Left renal pelvis (tissue), 4 donors: Measurements from ENCODE around the gene CFTR. TPM values are rescaled to one million over a fixed set of nuclear protein-coding genes. Genes with fewer than 3 reads are reported as not detected.
"Not testable (repeated sequence)": the region's sequence is repeated elsewhere in the genome, so short reads cannot be mapped to it uniquely, and the experiment has no call there.

Source experiments
- DNase-seq, 4 donors: peaks; one replicate each; pipeline ENCODE4 v3.0.0-alpha.2; 2013; ENCODE audit warnings: low read depth in 4 of 4, low spot score in 3 of 4
- polyA plus RNA-seq, 4 donors: library from polyadenylated mRNA; unstranded; fragments of 120-200 nt; gene quantifications; one replicate each; pipeline ENCODE4 v1.2.1, GENCODE V29; 2013; ENCODE audit not compliant: insufficient read length in 4 of 4

Gene CFTR
- 1 to 10 TPM in 3 of 4 donors, under 1 TPM in 1; 0.82 to 9.1 (median 4.5) TPM for polyA plus RNA-seq

DNA sequence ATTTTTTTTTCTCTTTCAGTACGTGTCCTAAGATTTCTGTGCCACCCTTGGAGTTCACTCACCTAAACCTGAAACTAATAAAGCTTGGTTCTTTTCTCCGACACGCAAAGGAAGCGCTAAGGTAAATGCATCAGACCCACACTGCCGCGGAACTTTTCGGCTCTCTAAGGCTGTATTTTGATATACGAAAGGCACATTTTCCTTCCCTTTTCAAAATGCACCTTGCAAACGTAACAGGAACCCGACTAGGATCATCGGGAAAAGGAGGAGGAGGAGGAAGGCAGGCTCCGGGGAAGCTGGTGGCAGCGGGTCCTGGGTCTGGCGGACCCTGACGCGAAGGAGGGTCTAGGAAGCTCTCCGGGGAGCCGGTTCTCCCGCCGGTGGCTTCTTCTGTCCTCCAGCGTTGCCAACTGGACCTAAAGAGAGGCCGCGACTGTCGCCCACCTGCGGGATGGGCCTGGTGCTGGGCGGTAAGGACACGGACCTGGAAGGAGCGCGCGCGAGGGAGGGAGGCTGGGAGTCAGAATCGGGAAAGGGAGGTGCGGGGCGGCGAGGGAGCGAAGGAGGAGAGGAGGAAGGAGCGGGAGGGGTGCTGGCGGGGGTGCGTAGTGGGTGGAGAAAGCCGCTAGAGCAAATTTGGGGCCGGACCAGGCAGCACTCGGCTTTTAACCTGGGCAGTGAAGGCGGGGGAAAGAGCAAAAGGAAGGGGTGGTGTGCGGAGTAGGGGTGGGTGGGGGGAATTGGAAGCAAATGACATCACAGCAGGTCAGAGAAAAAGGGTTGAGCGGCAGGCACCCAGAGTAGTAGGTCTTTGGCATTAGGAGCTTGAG is at the start of gene CFTR:
Gene CFTR (plus strand): TSS at position 801 of the 830 bp plus-strand sequence. CDS start 70 bp downstream, outside the sequence.
- no peak for DNase-seq

DNA sequence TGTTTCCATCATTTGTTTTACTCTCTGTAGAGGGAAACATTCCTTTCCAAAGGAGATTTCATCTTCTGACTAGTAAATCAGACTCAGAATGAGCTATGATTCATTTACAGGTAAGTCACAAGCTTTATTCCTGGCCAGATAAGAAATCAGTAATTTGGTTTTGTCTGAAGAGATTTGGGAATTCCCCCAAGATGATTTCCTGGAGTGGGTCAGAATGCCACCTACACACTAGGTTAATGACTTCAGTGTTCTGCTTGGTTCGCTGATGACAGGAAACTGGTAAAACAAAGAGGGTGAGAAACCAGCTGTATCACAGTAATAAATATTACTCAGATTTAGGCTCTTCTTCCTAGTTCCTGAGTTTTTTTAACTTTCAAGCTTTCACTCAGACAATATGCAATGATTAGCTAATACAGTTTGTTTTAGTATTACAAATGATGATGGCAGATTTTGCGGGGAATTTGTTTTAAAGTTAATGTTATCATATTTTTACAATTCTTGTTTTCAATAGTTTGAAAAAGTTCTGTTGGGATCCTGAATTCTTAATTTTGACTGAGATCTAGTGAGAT is 44.3 kb upstream of the CFTR start:
- DNase-seq = no peak

DNA sequence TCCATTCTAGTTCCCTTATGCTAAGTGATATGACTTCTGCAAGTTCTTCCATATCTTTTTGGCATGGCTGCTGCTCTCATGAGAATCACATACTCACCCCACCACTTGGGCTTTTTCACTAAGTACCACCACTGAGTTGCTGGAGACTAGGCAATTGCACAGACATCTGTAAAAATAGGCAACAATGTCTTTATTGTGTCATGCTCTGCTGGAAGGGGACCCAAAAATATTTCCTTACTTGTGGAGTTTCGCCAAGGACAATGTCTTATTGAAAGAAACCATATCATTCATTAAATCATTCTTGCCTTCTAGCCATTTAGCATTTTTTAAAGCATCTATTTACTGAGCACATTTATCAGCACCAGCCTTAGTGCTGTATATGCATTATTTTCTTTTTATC is 35.2 kb upstream of the CFTR start:
- DNase-seq = no peak

DNA sequence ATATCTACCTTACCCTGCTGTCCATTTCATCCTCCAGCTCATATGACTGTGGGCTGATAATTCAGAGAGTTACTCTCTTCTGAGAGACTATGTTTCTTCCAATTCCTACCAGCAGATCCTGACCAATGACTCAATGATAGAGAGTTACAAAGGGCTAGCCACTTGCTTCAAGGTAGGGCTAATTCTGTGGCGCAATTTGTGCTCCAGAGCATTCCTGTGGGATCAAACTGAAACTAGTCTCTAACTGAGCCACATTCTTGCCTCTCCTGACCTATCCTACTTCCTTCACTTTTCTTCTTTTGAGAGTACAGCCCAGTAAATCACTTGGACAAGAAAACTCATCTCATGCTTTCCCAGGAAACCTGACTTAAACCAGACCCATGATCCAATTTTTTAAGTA is 34.6 kb upstream of the CFTR start:
- no peak for DNase-seq

DNA sequence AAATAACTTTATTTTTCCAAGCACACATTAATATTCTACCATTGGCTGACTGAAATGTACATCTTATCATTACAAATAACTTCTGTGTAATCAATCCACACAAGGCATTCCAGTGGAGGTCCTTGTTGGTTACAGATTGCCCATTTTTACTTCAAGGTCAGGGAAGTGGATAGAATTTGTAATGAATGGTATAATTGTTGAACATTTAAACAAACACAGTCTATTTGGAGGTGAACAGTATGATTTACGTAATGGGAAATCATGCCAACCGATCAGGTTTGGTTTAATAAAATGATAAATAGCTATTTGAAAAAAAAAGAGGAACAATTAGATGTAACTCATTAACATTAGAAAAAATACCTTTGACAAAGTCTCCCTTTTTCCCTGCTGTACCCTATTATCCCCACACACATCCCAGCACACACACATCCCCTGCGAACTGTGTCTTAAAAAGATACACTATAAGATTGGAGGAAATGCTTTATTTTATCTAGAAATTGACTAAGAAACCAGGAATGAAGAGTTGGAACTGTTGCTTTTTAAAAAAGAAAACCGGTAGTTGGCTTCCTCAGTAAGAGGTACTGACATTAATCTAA is 33.5 kb upstream of the CFTR start:
- no peak for DNase-seq

DNA sequence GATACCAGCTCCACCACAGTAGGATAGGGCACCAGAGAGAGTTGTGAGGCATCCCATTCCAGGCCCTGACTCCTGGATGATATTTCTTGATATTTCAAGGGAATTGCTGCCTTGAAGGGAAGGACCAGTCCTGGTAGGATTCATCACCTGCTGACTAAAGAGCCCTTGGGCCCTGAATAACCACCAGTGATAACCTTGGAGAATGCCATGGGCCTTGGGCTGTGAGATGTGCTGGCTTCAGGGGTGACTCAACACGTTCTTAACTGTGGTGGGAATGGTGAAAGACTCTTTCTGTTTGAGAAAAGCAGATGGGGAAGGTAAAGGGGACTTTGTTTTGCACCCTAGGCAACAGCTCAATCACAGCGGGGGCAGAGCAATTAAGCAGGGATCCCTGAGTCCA is 31.2 kb upstream of the CFTR start:
- no peak for DNase-seq

DNA sequence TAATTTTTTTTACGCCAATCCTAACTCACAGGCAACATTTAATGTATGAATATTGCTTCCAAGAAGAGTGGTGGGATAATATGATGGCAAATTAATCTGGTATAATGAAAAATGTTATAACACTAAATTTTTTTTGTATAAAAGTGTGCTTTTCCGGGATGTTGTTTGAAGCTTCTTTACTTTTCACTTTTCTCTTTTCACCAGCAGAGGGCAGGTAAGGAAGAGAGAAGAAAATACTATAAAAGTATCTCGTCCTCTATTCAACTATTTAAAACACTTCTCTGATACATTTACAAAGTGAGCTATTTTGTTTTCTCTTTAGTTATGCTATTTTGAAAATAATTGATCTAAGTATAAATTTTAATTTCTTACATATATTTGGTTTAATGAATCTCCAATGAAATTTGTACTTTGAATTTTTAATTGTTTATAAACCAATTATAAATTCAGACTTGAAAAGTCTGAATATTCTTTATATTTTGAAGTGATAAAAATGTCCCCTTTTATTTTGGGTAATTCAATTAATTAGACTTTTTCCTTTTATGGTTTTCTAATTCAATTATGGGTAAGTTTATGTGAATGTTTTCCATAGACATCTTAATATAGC is 20.7 kb upstream of the CFTR start:
- no peak for DNase-seq

DNA sequence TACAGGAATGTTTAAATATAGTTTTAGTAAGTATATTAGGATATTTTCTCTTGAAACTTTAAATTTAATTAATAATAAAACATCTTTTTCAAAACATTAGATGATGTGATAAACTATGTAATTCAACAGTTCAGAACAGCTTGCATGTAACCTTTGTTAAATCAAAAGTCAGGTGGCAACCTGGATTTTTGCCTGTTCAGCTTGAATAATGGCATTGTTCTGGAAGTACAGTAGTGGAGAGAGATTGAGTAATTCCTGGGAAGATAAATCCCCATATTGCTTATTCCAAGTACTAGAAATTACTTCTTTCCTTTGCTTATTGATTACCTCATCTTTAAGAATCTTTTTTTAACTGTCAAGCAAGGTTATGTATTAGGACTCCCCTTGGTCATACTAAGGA is 20.1 kb upstream of the CFTR start:
- no peak for DNase-seq

DNA sequence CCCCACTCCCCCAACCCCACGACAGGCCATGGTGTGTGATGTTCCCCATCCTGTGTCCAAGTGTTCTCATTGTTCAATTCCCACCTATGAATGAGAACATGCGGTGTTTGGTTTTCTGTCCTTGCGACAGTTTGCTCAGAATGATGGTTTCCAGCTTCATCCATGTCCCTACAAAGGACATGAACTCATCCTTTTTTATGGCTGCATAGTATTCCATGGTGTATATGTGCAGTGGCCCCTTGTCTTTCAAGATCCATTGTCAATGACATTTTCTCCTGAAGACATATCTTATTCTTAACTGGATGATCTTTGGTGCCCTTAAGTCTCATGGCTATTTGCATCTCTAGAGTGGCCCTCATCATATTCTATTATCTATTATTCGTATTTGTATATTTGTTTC is 19.0 kb upstream of the CFTR start:
- DNase-seq = not testable (repeated sequence)

DNA sequence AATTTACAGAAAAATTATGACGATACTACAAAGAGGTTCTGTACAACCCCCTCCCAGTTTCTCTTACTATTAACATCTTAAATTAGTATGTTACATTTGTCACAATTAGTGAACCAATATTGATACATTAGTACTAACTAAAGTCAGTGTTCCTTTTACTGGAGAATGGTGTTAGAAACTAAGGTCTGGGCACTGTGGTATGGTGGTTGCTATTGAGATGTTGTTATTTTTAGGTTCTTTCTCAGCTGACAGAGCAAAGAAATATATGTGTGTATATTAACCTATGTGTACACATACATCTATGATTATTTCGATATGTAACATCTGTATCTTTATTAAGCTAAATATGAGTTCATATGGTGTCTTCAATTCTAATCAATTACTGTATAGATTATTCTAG is 11.7 kb upstream of the CFTR start:
- DNase-seq = no peak

DNA sequence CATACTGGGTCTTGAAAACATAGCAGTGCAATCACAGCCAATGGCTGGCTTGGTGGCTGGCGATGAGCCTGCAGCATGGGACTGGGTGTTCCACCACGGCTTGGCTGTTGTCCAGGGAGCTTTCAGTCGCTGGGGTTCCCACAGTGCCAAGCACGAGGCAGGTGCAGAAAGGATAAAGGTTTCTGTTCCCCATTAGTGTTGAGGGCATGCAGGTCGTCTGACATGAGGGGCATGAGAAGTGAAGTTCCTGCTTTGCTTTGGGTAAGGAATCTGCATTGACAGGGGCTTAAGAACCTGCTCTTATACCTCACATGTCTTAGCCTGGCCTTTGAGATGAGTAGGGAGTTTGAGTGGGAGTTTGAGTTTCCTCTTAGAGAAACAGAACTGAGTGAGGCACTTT is 9.0 kb upstream of the CFTR start:
- DNase-seq = no peak

DNA sequence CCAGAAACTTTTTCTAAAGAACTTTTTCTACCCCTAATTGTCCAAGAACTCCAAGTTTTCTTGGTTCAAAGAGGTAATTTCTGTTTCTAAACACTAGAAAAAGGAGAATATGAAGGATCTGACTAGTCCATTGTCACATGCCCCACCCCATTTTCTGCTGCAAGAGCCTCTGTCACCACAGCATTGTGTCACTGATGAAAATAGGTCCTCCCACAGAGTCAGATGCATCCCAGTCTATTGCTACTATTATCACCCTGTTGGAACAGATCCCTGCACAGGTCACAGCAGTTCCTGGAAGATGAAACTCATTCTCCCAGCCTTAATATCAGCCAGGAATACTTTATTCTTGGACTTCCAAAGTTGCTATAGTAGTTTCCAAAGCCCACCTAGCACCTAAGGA is 7.5 kb upstream of the CFTR start:
- no peak for DNase-seq

DNA sequence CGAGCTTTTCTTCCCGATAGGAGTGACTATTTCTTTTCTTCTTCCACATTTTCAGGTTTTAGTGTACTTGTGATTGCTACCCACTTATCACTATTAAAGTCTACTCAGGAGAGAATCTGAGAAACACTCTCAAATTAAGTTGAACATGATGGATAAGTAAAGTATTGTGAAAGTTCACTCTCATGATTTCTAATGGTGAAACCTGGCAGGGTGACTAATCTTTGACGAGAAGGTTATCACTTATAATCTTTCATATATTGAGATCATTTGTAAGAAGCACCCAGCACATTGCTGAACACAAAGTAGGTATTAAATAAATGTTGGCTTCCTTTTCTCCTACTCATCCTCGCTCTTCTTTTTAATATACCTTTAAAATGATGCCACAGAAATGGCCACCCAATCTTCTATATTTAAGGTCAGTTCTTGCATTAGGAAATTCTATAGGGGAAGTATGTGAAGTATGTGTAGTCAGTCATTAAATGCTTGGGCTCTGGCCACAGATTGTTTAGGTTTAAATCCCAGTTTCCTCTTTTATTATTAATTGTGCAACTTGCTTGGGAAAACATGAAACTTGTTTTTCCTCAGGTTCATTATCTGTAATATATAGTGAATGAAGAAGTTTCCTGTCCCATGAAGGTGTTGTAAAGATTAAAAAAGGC is 3.1 kb upstream of the CFTR start:
- no peak for DNase-seq

DNA sequence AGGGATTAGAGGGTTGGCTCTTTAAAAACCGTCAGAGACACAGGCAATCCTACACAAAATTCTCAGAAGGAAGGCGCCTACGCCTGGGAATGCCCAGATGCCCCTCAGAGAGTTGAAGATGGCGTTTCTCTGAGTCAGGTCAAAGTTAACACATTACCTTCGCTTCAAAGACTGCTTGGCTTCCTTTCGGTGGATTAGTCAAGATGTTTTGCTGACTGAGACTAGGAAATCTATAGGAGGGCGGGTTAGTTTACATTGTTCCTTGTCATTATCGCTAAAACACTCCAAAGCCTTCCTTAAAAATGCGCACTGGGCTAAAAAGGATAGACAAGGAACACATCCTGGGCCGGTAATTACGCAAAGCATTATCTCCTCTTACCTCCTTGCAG is 995 bp upstream of the CFTR start:
- no peak for DNase-seq

DNA sequence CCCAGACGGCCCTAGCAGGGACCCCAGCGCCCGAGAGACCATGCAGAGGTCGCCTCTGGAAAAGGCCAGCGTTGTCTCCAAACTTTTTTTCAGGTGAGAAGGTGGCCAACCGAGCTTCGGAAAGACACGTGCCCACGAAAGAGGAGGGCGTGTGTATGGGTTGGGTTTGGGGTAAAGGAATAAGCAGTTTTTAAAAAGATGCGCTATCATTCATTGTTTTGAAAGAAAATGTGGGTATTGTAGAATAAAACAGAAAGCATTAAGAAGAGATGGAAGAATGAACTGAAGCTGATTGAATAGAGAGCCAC is 184 bp downstream of the CFTR start:
- no peak for DNase-seq

DNA sequence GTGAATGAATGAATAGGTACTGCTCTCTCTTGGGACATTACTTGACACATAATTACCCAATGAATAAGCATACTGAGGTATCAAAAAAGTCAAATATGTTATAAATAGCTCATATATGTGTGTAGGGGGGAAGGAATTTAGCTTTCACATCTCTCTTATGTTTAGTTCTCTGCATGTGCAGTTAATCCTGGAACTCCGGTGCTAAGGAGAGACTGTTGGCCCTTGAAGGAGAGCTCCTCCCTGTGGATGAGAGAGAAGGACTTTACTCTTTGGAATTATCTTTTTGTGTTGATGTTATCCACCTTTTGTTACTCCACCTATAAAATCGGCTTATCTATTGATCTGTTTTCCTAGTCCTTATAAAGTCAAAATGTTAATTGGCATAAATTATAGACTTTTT is 1.2 kb downstream of the CFTR start:
- no peak for DNase-seq

DNA sequence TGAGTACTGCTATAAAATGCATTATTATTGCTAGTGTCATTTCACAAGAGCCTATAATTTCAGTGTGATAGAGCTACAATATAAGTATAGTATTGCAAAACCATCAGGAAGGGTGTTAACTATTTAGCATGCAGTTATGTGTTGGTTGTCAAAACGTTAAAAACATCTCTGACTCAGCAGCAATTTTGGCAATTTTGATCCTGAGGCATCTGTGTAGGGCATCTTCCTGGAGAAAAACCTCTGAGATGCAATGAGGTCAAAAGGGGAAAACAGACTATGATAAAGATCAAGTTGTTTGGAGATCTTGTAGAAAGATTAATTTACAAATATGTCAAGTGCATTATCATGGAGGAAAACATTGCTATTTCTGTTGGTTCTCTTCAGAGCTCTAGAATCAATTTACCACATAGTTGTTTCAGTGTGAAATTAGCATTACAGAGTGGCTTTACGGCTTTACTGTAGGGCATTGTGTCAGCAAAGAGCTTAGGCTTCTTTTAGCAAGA is 5.3 kb downstream of the CFTR start:
- no peak for DNase-seq

DNA sequence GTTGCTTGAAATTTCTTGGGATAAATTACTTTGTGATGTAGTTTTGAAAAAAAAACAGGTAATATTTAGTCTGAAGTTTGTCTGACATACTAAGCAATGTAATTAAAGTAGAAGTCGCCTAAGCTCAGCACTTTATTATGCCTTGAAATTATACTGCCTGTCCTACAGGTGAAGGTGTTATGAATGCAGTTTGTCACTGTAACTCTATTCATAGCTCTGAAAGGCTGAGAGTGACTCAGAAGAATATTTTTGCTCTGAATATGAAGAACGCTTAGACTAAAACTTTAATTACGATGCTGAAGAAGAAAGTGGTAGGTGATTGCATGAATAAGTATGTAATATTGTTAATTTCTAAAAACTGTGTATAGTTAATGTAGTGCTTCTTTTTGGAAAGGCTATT is 9.2 kb downstream of the CFTR start:
- DNase-seq = no peak

DNA sequence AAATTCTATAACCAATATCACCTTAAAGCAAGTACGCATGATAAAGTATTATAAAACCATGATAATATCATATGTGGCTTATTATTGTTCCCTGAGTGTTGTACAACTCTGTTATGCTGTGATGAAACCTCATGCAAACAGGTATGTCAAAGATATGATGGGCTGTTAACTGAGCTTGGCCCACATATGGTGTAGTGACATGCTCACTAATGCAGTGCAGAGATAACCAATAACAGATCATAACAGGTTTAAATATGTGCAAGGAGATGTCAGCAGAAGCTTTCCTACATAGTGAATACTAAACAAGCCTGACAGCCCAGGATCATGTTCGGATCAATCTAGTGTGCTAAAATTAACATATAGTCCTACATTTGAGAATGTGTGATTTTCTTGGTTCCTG is 9.6 kb downstream of the CFTR start:
- DNase-seq = no peak

DNA sequence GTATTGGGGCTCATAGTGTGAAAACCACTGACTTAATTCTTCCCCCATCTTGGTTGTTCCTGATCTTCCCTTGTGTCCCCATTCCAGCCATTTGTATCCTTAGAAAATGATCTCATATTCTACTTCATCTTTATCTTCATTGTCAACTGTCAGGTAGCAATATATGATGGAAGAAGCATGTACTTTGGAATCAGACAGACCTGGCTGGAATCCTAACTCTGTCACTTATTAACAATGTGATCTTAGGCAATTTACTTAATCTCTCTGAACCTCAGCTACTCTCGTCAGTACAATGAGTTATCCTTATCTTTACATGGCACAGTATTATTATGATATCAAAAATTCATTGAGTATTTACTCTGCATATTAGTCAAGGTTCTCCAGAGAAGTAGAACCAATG is 10.1 kb downstream of the CFTR start:
- DNase-seq = no peak

DNA sequence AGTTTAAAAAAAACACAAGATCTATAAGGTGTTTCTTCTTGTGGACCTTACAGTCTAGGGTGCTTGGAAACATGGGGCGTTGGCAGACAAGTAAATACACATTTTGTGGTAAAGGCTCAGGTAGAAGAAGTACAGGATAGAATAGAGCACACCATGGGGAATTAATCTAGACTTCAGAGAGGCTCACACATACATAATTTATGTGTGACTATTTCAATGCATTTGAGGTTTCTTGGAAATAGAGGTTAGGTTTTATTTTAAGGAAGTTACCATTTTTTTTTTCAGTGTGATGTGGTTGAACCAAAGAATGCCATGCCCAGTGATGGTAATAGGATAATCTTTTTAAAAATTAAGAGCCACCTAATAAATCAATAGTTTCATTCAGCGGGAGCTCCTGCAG is 12.8 kb downstream of the CFTR start:
- DNase-seq = no peak
